ENCODE data around the gene USF2. TPM values are rescaled to one million over a fixed set of nuclear protein-coding genes. Genes with fewer than 3 reads are reported as not detected.
A peak's percentile ranks its signal among the peaks of the same experiment; 100 is the strongest.

USF2 gene
- total RNA-seq, 1 experiment from 2014 or later = 129 TPM

GRCh38 chr19:35296644-35297514 lies 28.1 kb downstream of the USF2 start:
- no peak for DNase-seq (ENCODE audit: low read depth)

- no peak for DNase-seq (ENCODE audit: low read depth)
Observed at GRCh38 chr19:35297515-35297848, 28.7 kb downstream of the USF2 start.

- no peak for DNase-seq (ENCODE audit: low read depth)
Observed at GRCh38 chr19:35297922-35298321, 29.2 kb downstream of the USF2 start.

- no peak for DNase-seq (ENCODE audit: low read depth)
Observed at GRCh38 chr19:35298561-35298972, 29.8 kb downstream of the USF2 start.

GRCh38 chr19:35299523-35300338 lies 31.0 kb downstream of the USF2 start:
- DNase-seq (ENCODE audit: low read depth) = no peak

- DNase-seq (ENCODE audit: low read depth) = no peak
Observed at GRCh38 chr19:35300339-35300649, 31.5 kb downstream of the USF2 start.

GRCh38 chr19:35301961-35302360 lies 33.2 kb downstream of the USF2 start:
- no peak for DNase-seq (ENCODE audit: low read depth)

- DNase-seq (ENCODE audit: low read depth) = no peak
Observed at GRCh38 chr19:35302446-35302845, 33.7 kb downstream of the USF2 start.

- DNase-seq (ENCODE audit: low read depth) = no peak
Observed at GRCh38 chr19:35303357-35303915, 34.7 kb downstream of the USF2 start.

GRCh38 chr19:35304036-35304435 lies 35.3 kb downstream of the USF2 start:
- no peak for DNase-seq (ENCODE audit: low read depth)

- DNase-seq (ENCODE audit: low read depth) = no peak
Observed at GRCh38 chr19:35305181-35305580, 36.4 kb downstream of the USF2 start.

GRCh38 chr19:35306473-35307246 lies 37.9 kb downstream of the USF2 start:
- DNase-seq (ENCODE audit: low read depth) = peak; percentile 18

- no peak for DNase-seq (ENCODE audit: low read depth)
Observed at GRCh38 chr19:35307931-35308330, 39.2 kb downstream of the USF2 start.

- DNase-seq (ENCODE audit: low read depth) = no peak
Observed at GRCh38 chr19:35308910-35309309, 40.1 kb downstream of the USF2 start.

- DNase-seq (ENCODE audit: low read depth) = no peak
Observed at GRCh38 chr19:35309481-35310279, 40.9 kb downstream of the USF2 start.

GRCh38 chr19:35310331-35310730 lies 41.6 kb downstream of the USF2 start:
- no peak for DNase-seq (ENCODE audit: low read depth)

GRCh38 chr19:35310811-35311465 lies 42.2 kb downstream of the USF2 start:
- DNase-seq (ENCODE audit: low read depth) = no peak

GRCh38 chr19:35311901-35312665 lies 43.3 kb downstream of the USF2 start:
- no peak for DNase-seq (ENCODE audit: low read depth)

GRCh38 chr19:35313587-35313986 lies 44.8 kb downstream of the USF2 start:
- DNase-seq (ENCODE audit: low read depth) = no peak

All from HT1080 (cell line).